Spinal cord (tissue), 10 donors: ENCODE results near the gene GFOD2. TPM values are rescaled to one million over a fixed set of nuclear protein-coding genes. Genes with fewer than 3 reads are reported as not detected.

Source experiments
- DNase-seq, 6 donors: peaks; one replicate each; pipeline versions ENCODE4 v3.0.0 to v3.0.0-alpha.2; 2013 to 2015; ENCODE audit warnings: low spot score in 6 of 6, low read depth in 4 of 6
- H3K27ac ChIP-seq: one replicate; pipeline ENCODE4 v1.5.1; 2013; ENCODE audit warnings: low read depth, low read length, control low read depth
- H3K27me3 ChIP-seq: one replicate; pipeline ENCODE4 v1.6.1; 2013; ENCODE audit warnings: low read length; ENCODE audit not compliant: control insufficient read depth, insufficient read depth
- H3K36me3 ChIP-seq: one replicate; pipeline ENCODE4 v1.6.1; 2013; ENCODE audit warnings: low read length; ENCODE audit not compliant: control insufficient read depth, insufficient read depth
- H3K4me1 ChIP-seq: one replicate; pipeline ENCODE4 v1.6.1; 2013; ENCODE audit warnings: low read length; ENCODE audit not compliant: control insufficient read depth, insufficient read depth
- H3K4me3 ChIP-seq: one replicate; pipeline ENCODE4 v1.5.1; 2013; ENCODE audit warnings: low read depth, low read length, control low read depth
- H3K9me3 ChIP-seq: one replicate; pipeline ENCODE4 v1.6.1; 2013; ENCODE audit warnings: low read length; ENCODE audit not compliant: control insufficient read depth, insufficient read depth
- WGBS: methylation state at CpG from one replicate; pipeline ENCODE4 v1.1.5; 2013; ENCODE audit warnings: missing lambda C conversion rate; ENCODE audit not compliant: insufficient coverage; 5-methylcytosine and 5-hydroxymethylcytosine counted together
- polyA plus RNA-seq, 2 donors: library from polyadenylated mRNA; unstranded; fragments of 120-200 nt; gene quantifications; one replicate each; pipeline ENCODE4 v1.2.1, GENCODE V29; 2013; ENCODE audit not compliant: insufficient read length in 2 of 2
- total RNA-seq, 2 donors: library from RNA; depleted of rRNA in 1 of 2; stranded (reverse); fragments of 120-200 nt in 1 of 2; fragments of >200 nt in 1 of 2; gene quantifications; one replicate each; pipeline versions ENCODE4 v1.2.3 to v1.2.4, GENCODE V29; 2013 to 2014
- donor health status: healthy.

Gene GFOD2
- total and polyA plus RNA-seq, 4 donors: 26.1 to 56.0 (median 37.4) TPM

DNA sequence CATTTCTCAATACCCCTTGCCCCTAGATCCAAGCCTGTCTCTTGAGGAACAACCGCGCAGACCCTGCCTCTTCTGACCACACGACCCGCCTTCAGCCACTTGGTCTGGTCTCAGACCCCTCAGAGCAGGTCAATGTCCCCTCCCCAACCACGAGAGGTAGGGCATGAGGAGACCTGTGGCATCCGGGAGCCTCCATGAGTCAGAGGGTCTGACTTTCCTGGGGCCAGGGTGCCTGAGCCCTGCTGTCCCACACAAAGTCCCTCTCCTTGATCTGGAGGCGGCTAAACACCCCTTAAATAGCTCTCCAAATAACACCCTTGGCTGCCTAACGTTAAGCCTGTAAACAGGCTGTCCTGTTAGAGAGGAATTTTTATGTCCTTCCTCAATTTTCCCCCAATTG is 69.1 kb downstream of the GFOD2 start:
- 43% methylated on average over 7 of the region's 8 CpGs for WGBS
- Histone ChIP-seq H3K27ac (no peak overlapping the region), H3K4me3 (no peak overlapping the region), H3K9me3 (no peaks in the 10 kb centered on the region), H3K27me3 (peaks cover 93% of the 10 kb centered on the region), H3K36me3 (peaks cover 7% of the 10 kb centered on the region), H3K4me1 (peaks cover 45% of the 10 kb centered on the region)
- no peak for DNase-seq

DNA sequence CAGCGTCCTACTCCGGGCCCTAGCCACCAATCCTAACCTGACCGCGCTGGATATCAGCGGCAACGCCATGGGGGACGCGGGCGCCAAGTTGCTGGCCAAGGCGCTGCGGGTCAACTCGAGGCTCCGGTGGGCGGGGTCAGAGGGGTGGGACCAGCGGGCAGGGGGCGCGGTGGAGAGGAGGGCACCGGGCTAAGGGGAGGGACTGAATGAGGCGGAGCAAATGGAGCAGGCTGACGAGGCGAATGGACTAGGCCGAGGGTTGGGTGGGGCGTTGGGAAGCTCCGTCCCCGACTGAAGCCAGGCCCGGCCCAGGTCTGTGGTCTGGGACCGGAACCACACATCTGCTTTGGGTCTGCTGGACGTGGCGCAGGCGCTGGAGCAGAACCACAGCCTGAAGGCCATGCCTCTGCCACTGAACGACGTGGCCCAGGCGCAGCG is 69.6 kb downstream of the GFOD2 start:
- Histone ChIP-seq H3K9me3 (no peaks in the 10 kb centered on the region), H3K4me3 (no peak overlapping the region), H3K27me3 (peaks cover 93% of the 10 kb centered on the region), H3K36me3 (peaks cover 4% of the 10 kb centered on the region), H3K4me1 (peaks cover 43% of the 10 kb centered on the region), H3K27ac (no peak overlapping the region)
- peak in 1 of 6 donors; percentile 37 for DNase-seq
- WGBS: 8% methylated on average over 34 of the region's 34 CpGs

DNA sequence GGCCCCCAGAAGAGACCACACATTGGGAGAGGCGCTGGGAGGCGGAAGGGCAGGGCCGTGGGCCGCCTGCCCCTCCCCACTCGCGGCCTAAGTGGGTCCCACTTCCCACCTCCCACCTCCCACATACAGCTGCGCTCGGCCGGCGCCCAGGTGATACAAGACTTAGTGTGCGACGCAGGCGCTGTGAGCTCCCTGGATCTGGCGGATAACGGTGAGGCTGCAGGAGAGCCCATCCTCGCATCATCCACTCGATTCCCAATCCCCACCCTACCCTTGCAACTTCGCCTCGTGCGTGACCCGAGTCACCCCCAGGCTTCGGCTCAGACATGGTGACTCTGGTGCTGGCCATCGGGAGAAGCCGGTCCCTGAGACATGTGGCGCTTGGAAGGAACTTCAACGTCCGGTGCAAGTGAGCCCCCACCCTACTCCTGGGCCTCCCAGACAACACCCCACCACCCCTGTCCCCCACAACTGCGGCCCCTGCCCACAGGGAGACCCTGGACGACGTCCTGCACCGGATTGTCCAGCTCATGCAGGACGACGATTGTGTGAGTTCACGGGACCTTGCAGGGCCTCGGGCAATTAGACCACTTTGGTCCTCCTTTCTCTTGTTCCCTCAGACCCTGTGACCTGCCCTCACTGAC is 70.2 kb downstream of the GFOD2 start:
- Histone ChIP-seq H3K27me3 (peaks cover 93% of the 10 kb centered on the region), H3K4me1 (peaks cover 39% of the 10 kb centered on the region), H3K27ac (no peak overlapping the region), H3K9me3 (no peaks in the 10 kb centered on the region), H3K4me3 (no peak overlapping the region), H3K36me3 (no peaks in the 10 kb centered on the region)
- DNase-seq: no peak
- 33% methylated on average over 32 of the region's 35 CpGs for WGBS

DNA sequence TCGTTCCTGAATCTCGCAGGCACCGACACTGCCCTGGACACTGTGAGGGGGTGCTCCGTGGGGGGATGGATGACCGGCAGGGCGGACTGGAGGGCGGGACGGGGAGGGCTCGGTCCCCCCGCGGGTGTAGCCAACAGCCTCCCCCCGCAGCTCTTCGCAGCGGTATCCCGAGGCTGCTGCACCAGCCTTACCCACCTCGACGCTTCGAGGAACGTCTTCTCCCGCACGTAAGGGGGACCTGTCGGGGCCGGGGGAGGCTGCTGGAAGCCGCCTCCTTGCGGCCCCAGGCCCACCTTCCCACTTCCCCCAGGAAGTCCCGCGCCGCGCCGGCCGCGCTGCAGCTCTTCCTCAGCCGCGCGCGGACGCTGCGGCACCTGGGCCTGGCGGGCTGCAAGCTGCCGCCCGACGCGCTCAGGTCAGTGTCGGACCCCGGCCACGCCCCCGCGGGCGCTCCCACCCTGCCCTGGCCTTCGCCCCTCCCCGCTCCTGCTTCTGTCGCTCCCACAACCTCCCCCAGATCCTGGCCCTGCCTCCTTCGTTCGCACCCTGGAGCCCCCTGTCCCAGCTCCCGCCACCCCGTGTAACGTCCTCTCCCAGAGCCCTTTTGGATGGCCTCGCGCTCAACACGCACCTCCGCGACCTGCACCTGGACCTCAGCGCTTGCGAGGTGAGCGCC is 70.9 kb downstream of the GFOD2 start:
- peaks cover 89% of the 10 kb centered on the region for H3K27me3 ChIP-seq
- H3K4me1 ChIP-seq: peaks cover 33% of the 10 kb centered on the region
- H3K4me3 ChIP-seq: no peak overlapping the region
- no peak overlapping the region for H3K27ac ChIP-seq
- no peaks in the 10 kb centered on the region for H3K9me3 ChIP-seq
- 9% methylated on average over 65 of the region's 65 CpGs for WGBS
- H3K36me3 ChIP-seq: no peaks in the 10 kb centered on the region
- DNase-seq: no peak

DNA sequence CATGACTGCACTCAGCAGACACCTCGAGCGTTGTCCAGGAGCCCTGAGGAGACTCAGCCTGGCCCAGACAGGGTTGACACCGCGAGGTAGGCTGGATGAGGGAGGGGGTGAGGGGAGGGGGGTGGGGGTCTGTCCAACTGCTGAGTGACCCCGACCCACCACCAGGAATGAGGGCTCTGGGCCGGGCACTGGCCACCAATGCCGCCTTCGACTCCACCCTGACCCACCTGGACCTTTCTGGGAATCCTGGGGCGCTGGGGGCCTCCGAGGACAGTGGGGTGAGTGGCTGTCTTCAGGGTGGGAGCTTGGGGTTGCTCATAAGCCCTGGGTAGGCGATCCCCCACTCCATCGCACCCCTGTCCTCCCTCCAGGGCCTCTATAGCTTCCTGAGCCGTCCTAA is 71.4 kb downstream of the GFOD2 start:
- Histone ChIP-seq H3K4me1 (peaks cover 34% of the 10 kb centered on the region), H3K36me3 (no peaks in the 10 kb centered on the region), H3K27ac (no peak overlapping the region), H3K27me3 (peaks cover 87% of the 10 kb centered on the region), H3K4me3 (no peak overlapping the region), H3K9me3 (no peaks in the 10 kb centered on the region)
- no peak for DNase-seq
- WGBS: 90% methylated on average over 2 of the region's 13 CpGs

DNA sequence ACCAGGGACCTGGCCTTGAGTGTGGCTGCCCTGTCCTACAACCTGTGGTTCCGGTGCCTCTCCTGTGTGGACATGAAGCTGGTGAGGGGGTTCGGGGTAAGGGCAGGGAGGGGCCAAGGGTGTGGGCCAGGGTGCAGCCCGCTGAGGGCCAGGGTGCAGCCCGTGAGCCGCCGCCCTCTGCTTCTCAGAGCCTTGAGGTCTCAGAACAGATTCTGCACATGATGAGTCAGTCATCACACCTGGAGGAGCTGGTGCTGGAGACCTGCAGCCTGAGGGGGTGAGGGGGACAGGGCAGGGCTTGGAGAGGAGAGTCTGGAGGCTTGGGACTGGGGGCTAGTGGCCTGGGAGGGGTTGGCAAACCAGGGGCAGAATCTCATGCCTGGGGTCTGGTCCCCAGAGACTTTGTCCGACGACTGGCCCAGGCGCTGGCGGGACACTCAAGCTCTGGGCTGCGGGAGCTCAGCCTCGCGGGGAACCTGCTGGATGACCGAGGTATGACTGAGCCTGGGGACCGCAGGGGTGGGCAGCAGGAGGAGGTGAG is 71.9 kb downstream of the GFOD2 start:
- peaks cover 83% of the 10 kb centered on the region for H3K27me3 ChIP-seq

DNA sequence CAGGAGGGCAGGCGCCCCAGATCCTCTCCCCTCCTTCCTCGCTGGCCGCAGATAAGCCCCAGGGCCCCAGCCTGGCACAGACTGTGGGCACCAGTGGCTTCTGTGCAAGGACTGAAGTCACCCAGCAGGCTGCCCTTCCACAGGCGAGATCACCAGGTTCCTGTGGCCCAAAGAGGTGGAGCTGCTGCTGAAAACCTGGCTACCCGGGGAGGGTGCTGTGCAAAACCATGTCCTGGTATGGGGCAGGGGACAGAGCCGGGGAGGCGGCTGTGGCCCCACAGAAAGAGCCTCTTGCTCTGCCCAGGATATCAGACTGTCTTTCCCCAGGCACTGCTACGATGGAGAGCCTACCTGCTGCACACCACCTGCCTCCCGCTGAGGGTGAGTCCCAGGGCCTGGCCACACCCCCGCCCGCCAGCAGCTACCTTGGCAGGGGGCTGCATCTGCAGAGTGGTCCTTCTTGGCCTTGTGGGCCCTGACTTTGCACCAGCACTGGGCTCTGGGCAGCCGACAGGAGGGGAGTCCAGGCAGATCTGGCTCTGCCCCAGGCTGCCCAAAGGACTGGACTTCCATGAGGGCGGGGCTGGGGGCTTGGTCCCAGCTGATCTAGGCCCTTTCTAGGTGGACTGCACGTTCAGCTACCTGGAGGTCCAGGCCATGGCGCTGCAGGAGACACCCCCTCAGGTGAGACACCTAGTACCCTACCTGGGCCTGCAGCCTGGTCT is 73.6 kb downstream of the GFOD2 start:
- H3K4me1 ChIP-seq: peaks cover 38% of the 10 kb centered on the region
- H3K4me3 ChIP-seq: no peak overlapping the region
- WGBS: 85% methylated on average over 15 of the region's 15 CpGs
- H3K27me3 ChIP-seq: peaks cover 67% of the 10 kb centered on the region
- H3K27ac ChIP-seq: no peak overlapping the region
- peaks cover 2% of the 10 kb centered on the region for H3K36me3 ChIP-seq
- H3K9me3 ChIP-seq: no peaks in the 10 kb centered on the region
- no peak for DNase-seq

More for the DNA sequence above, 71.9 kb downstream of the GFOD2 start:
- peaks cover 33% of the 10 kb centered on the region for H3K4me1 ChIP-seq
- no peak overlapping the region for H3K4me3 ChIP-seq
- WGBS: 79% methylated on average over 15 of the region's 15 CpGs
- no peaks in the 10 kb centered on the region for H3K36me3 ChIP-seq
- no peak for DNase-seq
- H3K27ac ChIP-seq: no peak overlapping the region
- H3K9me3 ChIP-seq: no peaks in the 10 kb centered on the region

DNA sequence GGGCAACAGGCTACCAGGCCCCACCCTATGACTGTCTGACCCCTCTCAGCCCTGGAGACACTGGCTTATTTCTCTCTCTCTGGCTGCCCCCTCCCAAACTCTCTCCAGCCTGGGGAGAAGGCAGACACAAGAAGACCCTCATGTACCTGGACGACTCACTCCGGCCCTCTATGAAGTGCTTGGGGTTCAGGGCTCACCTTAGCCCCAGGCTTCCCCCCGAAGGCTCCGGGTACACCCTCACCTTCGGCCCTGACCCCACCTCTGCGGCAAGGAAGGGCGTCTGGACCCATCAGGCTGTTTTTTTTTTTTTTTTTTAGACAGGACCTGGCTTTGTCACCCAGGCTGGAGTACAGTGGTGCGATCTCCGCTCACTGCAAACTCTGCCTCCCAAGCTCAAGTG is 75.1 kb downstream of the GFOD2 start:
- peaks cover 52% of the 10 kb centered on the region for H3K27me3 ChIP-seq
- no peak overlapping the region for H3K4me3 ChIP-seq
- H3K36me3 ChIP-seq: peaks cover 4% of the 10 kb centered on the region
- H3K9me3 ChIP-seq: no peaks in the 10 kb centered on the region
- DNase-seq: no peak
- H3K4me1 ChIP-seq: peaks cover 28% of the 10 kb centered on the region
- 85% methylated on average over 7 of the region's 9 CpGs for WGBS
- no peak overlapping the region for H3K27ac ChIP-seq

DNA sequence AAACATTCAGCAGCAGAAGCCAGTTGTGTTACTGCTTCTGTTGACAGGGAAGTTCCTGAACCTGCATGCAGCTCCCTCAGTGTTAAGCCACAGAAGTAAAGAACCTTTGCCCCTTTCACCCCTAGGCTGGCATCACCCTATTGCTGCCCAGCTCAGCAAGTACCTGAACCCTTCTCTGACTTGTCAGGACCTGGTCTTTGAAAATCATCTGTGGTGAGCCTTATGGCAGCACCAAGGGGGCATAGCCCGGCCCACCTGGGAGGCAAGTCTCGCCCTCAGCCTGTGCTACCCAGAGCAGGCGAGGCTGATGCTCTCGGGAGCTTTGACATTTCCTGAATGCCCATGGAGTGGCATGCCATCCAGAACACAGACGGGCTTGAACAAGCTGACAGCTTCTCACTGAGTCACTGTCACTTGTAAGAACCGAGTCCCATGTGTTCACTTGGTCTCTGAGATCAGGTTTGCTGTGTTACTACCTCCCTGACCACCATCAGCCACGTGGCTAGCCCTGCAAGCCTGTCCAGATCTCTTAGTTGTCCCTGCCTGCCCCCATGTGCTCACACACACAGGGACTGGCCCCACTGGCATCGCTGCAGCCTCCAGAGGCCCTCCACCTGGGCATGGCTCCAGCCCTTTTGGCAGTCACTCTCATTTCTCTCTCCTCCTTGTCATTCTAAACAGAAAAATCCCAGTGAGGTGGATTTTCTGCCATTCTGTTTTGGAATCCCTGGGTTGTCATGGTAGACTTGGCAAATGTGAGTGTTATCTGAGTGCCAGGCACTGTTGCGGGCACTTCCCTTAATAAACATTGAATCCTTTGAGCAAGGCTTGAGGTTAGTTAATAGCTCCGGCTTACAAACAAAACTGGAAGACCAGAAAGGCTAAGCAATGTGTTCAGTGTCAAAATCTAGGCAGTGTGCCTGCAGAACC is 77.1 kb downstream of the GFOD2 start:
- peaks cover 33% of the 10 kb centered on the region for H3K27me3 ChIP-seq
- 32% methylated on average over 10 of the region's 10 CpGs for WGBS
- H3K4me3 ChIP-seq: no peak overlapping the region
- H3K36me3 ChIP-seq: peaks cover 14% of the 10 kb centered on the region
- H3K9me3 ChIP-seq: no peaks in the 10 kb centered on the region
- H3K27ac ChIP-seq: no peak overlapping the region
- peak in 5 of 6 donors; percentile 46 to 94 (median 79) for DNase-seq
- H3K4me1 ChIP-seq: peaks cover 16% of the 10 kb centered on the region
